GM12875 (cell line): ENCODE results near the gene EDEM3.

Experiments used
- H3K4me3 ChIP-seq: one replicate; pipeline ENCODE4 v1.5.1; 2011; ENCODE audit warnings: low read depth, low read length, control low read depth
- TF ChIP-seq, protein P1 (sequence below): IDR thresholded peaks from 2 replicates; pipeline ENCODE4 v1.5.1; 2011; ENCODE audit warnings: low read depth, mild to moderate bottlenecking, control low read depth, inconsistent platforms, low read length, moderate library complexity, borderline replicate concordance; ENCODE audit not compliant: insufficient read depth

EDEM3 gene

DNA sequence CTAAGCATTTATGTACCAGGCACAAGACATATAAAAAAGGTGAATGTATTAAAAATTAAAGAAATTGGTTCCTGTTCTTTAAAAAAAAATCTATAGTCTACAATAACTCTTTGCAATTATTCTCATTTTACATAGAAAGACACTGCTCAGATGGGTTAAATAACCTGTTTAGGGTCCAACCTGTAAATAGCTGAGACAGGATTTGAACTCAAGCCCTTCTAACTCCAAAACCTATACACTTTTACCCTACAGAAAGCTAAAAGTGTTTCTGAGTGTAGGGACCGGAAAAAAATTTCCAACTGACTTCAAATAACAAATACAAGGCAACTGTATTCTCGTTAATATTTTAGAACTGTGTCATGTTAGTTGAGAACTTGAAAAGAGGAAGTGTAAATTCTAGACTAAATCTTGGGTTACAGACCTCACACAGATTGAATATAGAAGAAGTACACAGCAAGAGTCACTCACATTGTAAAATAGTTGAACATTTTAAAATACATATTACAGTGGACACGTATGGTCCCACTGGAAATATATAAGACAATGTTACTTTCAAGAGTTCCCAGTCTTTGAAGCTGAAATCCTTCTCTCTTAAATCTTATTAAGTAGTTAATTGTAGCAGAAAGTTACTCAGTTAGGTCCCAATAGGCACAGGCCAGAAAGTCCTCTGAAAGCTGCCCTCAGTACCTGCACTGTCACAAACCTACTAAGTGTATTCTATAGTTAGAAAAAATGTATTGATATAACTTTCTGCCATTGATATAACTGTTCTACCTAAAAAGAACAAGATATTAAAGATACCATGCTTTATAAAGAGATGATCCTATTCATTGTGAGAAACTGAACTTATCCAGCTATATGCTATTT is 7.3 kb downstream of the EDEM3 start:
- H3K4me3 ChIP-seq = no peak overlapping the region
- TF ChIP-seq, protein P1, sequence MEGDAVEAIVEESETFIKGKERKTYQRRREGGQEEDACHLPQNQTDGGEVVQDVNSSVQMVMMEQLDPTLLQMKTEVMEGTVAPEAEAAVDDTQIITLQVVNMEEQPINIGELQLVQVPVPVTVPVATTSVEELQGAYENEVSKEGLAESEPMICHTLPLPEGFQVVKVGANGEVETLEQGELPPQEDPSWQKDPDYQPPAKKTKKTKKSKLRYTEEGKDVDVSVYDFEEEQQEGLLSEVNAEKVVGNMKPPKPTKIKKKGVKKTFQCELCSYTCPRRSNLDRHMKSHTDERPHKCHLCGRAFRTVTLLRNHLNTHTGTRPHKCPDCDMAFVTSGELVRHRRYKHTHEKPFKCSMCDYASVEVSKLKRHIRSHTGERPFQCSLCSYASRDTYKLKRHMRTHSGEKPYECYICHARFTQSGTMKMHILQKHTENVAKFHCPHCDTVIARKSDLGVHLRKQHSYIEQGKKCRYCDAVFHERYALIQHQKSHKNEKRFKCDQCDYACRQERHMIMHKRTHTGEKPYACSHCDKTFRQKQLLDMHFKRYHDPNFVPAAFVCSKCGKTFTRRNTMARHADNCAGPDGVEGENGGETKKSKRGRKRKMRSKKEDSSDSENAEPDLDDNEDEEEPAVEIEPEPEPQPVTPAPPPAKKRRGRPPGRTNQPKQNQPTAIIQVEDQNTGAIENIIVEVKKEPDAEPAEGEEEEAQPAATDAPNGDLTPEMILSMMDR = no peak

GRCh38 chr1:184745929-184746638 is 8.6 kb downstream of the EDEM3 start:
- TF ChIP-seq, protein P1 = no peak
- no peak overlapping the region for H3K4me3 ChIP-seq

- TF ChIP-seq, protein P1 = no peak
- H3K4me3 ChIP-seq = no peak overlapping the region
Observed at GRCh38 chr1:184745110-184745509, 9.5 kb downstream of the EDEM3 start.

DNA sequence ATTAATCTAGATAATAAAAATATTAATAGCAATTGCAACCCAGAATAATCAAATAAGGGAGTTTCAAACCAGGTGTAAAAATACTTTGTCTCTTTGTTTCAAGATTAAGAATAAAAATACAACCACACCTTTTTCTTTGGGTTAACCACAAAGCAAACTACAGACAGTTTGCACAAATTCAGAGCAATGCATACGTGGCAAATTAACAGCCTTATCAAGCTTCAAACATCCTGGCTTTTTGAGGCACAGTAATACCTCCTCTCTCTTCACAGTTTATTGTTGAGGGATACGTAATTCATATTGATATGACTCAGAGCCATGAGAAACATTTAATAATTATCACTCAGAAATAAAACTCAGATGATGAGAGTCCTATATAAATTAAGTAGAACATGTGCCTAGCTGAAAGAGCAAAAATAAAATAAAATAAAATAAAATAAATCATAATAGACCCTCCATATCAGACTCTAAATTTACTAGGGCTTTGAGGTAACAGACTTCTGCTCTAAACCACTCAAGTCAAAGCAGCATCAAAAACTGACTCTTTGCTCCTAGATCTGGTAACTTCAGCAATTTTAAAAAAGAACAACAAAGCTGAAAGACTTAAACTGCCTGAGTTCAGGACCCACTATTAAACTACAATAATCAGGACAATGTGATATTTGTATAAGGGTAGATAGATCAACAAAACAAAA is 11.4 kb downstream of the EDEM3 start:
- TF ChIP-seq, protein P1 = no peak

GRCh38 chr1:184740344-184740743 is 14.3 kb downstream of the EDEM3 start:
- no peak overlapping the region for H3K4me3 ChIP-seq
- TF ChIP-seq, protein P1 = no peak

More for the DNA sequence above, 11.4 kb downstream of the EDEM3 start:
- H3K4me3 ChIP-seq = no peak overlapping the region

DNA sequence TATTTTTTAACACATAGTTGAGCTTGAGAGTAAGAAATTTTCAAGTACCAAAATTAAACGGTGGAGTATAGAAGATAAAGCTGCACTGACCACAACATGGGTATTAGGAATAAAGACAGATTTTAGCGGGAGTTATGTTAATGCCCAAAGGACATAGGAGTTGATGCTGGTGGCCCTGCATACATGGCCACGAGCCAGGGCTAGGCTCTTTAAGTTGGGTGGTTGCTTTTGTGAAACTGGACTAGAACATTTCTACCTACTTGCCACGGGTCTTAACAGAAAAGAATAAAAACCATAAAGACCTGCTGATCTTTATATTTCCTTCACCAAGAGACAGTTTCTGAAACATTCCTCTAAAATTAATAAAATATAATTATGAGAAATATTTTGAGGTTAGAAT is 14.9 kb downstream of the EDEM3 start:
- H3K4me3 ChIP-seq = no peak overlapping the region
- TF ChIP-seq, protein P1 = no peak
